ENCODE data around the gene CPB2.

GRCh38 chr13:46097663-46098062 is 7.2 kb downstream of the CPB2 start:
- no peak for TF ChIP-seq CTCF (IDR thresholded peaks at IDR 0.05; ENCODE audit: low read depth, low read length)
- no peak for TF ChIP-seq POLR2A (IDR thresholded peaks at IDR 0.05; ENCODE audit: extremely low read depth, insufficient read length)
- no peak for TF ChIP-seq MYC (IDR thresholded peaks at IDR 0.05; ENCODE audit: low read depth, low read length)
